NCI-H2196 treated with DMSO at 0.1 percent for 48 hours (cell line): ENCODE data around the gene EGFL7.

Source experiments
- DNase-seq: peaks from one replicate; lab custom pipeline; 2025; ENCODE audit not compliant: unreplicated experiment; lab: John Stamatoyannopoulos, UW

The EGFL7 gene

GRCh38 chr9:136643596-136644342 is 18.9 kb upstream of the EGFL7 start:
- DNase-seq: no peak

GRCh38 chr9:136644343-136644592 is 18.4 kb upstream of the EGFL7 start:
- DNase-seq: peak; percentile 75

- DNase-seq: no peak
These were observed 17.9 kb upstream of the EGFL7 start for GRCh38 chr9:136644593-136645351.

GRCh38 chr9:136645352-136645902 is 17.3 kb upstream of the EGFL7 start:
- no peak for DNase-seq

GRCh38 chr9:136645903-136646754 is 16.6 kb upstream of the EGFL7 start:
- no peak for DNase-seq

- no peak for DNase-seq
These were observed 15.6 kb upstream of the EGFL7 start for GRCh38 chr9:136646827-136647711.

GRCh38 chr9:136648751-136649150 is 14.0 kb upstream of the EGFL7 start:
- no peak for DNase-seq

GRCh38 chr9:136650021-136650420 is 12.7 kb upstream of the EGFL7 start:
- no peak for DNase-seq

- DNase-seq: no peak
These were observed 12.1 kb upstream of the EGFL7 start for GRCh38 chr9:136650648-136651047.

- no peak for DNase-seq
These were observed 10.9 kb upstream of the EGFL7 start for GRCh38 chr9:136651860-136652259.

- DNase-seq: no peak
These were observed 9.2 kb upstream of the EGFL7 start for GRCh38 chr9:136653323-136654079.

- DNase-seq: no peak
These were observed 7.7 kb upstream of the EGFL7 start for GRCh38 chr9:136654820-136655535.

GRCh38 chr9:136655536-136656182 is 7.1 kb upstream of the EGFL7 start:
- DNase-seq: no peak

GRCh38 chr9:136656183-136656738 is 6.5 kb upstream of the EGFL7 start:
- DNase-seq: no peak

- no peak for DNase-seq
These were observed 5.7 kb upstream of the EGFL7 start for GRCh38 chr9:136656795-136657611.

- no peak for DNase-seq
These were observed 4.5 kb upstream of the EGFL7 start for GRCh38 chr9:136657974-136658848.
